ELF-1 (cell line): ENCODE results near the gene SULF2.

ENCODE experiments used
- DNase-seq: peaks from one replicate; pipeline ENCODE4 v3.0.0-alpha.2; 2016; ENCODE audit warnings: low read depth, low spot score

Gene SULF2

GRCh38 chr20:47737923-47738322, 47.4 kb downstream of the SULF2 start:
- no peak for DNase-seq

- no peak for DNase-seq
These were observed 48.6 kb downstream of the SULF2 start for GRCh38 chr20:47736570-47737152.

- DNase-seq = no peak
These were observed 49.6 kb downstream of the SULF2 start for GRCh38 chr20:47735412-47736400.

GRCh38 chr20:47734870-47735269, 50.4 kb downstream of the SULF2 start:
- DNase-seq = no peak

GRCh38 chr20:47733892-47734291, 51.4 kb downstream of the SULF2 start:
- no peak for DNase-seq

GRCh38 chr20:47730744-47731143, 54.5 kb downstream of the SULF2 start:
- no peak for DNase-seq

- no peak for DNase-seq
These were observed 55.8 kb downstream of the SULF2 start for GRCh38 chr20:47729472-47729871.

- no peak for DNase-seq
These were observed 57.3 kb downstream of the SULF2 start for GRCh38 chr20:47727909-47728361.

- DNase-seq = no peak
These were observed 58.0 kb downstream of the SULF2 start for GRCh38 chr20:47727170-47727880.

GRCh38 chr20:47726632-47727031, 58.6 kb downstream of the SULF2 start:
- DNase-seq = no peak

GRCh38 chr20:47725248-47725973, 59.9 kb downstream of the SULF2 start:
- peak; percentile 97 for DNase-seq

GRCh38 chr20:47724910-47725247, 60.4 kb downstream of the SULF2 start:
- DNase-seq = no peak

GRCh38 chr20:47724396-47724795, 60.9 kb downstream of the SULF2 start:
- peak; percentile 61 for DNase-seq

- no peak for DNase-seq
These were observed 62.0 kb downstream of the SULF2 start for GRCh38 chr20:47723322-47723721.

- no peak for DNase-seq
These were observed 64.4 kb downstream of the SULF2 start for GRCh38 chr20:47720636-47721427.

GRCh38 chr20:47719625-47720024, 65.7 kb downstream of the SULF2 start:
- no peak for DNase-seq

- no peak for DNase-seq
These were observed 66.1 kb downstream of the SULF2 start for GRCh38 chr20:47719211-47719610.

- DNase-seq = no peak
These were observed 66.9 kb downstream of the SULF2 start for GRCh38 chr20:47718398-47718797.

GRCh38 chr20:47717421-47717820, 67.9 kb downstream of the SULF2 start:
- no peak for DNase-seq

GRCh38 chr20:47713878-47714450, 71.3 kb downstream of the SULF2 start:
- DNase-seq = no peak
